ENCODE results near the gene LGALS4. TPM values are rescaled to one million over a fixed set of nuclear protein-coding genes. Genes with fewer than 3 reads are reported as not detected.
"Not testable (repeated sequence)": the region's sequence is repeated elsewhere in the genome, so short reads cannot be mapped to it uniquely, and the experiment has no call there.

Gene LGALS4
- total RNA-seq, 2 experiments from 2014 or later = 3.8 to 4.0 TPM

- Mint-ChIP-seq H3K27ac (no peak overlapping the region), H3K4me1 (no peaks in the 10 kb centered on the region), H3K27me3 (no peaks in the 10 kb centered on the region), H3K4me3 (no peak overlapping the region), H3K36me3 (peaks cover 7% of the 10 kb centered on the region), H3K9me3 (no peaks in the 10 kb centered on the region)
- POLR2A ChIA-PET = interaction anchor here (0.6 to 2.8 kb wide), 3 partner anchors 9 to 20 kb away, joined by 3 to 7 read pairs (median 3); partner anchors contain the start of gene ECH1
- no peak for DNase-seq
- ATAC-seq (ENCODE audit: low read depth) = no peak
Measured at GRCh38 chr19:38812009-38812840, 520 bp downstream of the LGALS4 start.

GRCh38 chr19:38809592-38810252 is 3.0 kb downstream of the LGALS4 start:
- Mint-ChIP-seq H3K9me3 (no peaks in the 10 kb centered on the region), H3K27me3 (no peaks in the 10 kb centered on the region), H3K27ac (peak overlapping the region; percentile 61), H3K4me3 (no peak overlapping the region), H3K4me1 (peaks cover 6% of the 10 kb centered on the region), H3K36me3 (peaks cover 2% of the 10 kb centered on the region)
- POLR2A ChIA-PET = interaction anchor here (0.7 kb wide), 1 partner anchor 74 kb away, joined by 3 read pairs; no protein-coding TSS in a partner anchor
- DNase-seq (no peak), ATAC-seq (ENCODE audit: low read depth) (no peak)

GRCh38 chr19:38808741-38809140 is 4.0 kb downstream of the LGALS4 start:
- Mint-ChIP-seq H3K4me3 (no peak overlapping the region), H3K27me3 (no peaks in the 10 kb centered on the region), H3K27ac (no peak overlapping the region), H3K4me1 (peaks cover 6% of the 10 kb centered on the region), H3K36me3 (peaks cover 2% of the 10 kb centered on the region), H3K9me3 (no peaks in the 10 kb centered on the region)
- DNase-seq (no peak), ATAC-seq (ENCODE audit: low read depth) (no peak)
- POLR2A ChIA-PET = interaction anchor here (0.7 kb wide), 1 partner anchor 73 kb away, joined by 3 read pairs; no protein-coding TSS in a partner anchor

GRCh38 chr19:38807374-38808098 is 5.2 kb downstream of the LGALS4 start:
- H3K9me3 Mint-ChIP-seq; H3K27me3 Mint-ChIP-seq; H3K36me3 Mint-ChIP-seq; POLR2A ChIA-PET; H3K4me1 Mint-ChIP-seq; ATAC-seq (ENCODE audit: low read depth); H3K27ac Mint-ChIP-seq; DNase-seq; H3K4me3 Mint-ChIP-seq: not testable (repeated sequence)

- ATAC-seq (ENCODE audit: low read depth) (no peak), DNase-seq (no peak)
- Mint-ChIP-seq H3K9me3 (no peaks in the 10 kb centered on the region), H3K36me3 (peaks cover 2% of the 10 kb centered on the region), H3K27ac (no peak overlapping the region), H3K4me1 (peaks cover 6% of the 10 kb centered on the region), H3K4me3 (no peak overlapping the region), H3K27me3 (no peaks in the 10 kb centered on the region)
- POLR2A ChIA-PET = no interaction called here
Measured at GRCh38 chr19:38806371-38806770, 6.4 kb downstream of the LGALS4 start.

- Mint-ChIP-seq H3K27ac (peak overlapping the region; percentile 75), H3K27me3 (no peaks in the 10 kb centered on the region), H3K36me3 (peaks cover 2% of the 10 kb centered on the region), H3K4me1 (peaks cover 6% of the 10 kb centered on the region), H3K4me3 (peak overlapping the region; percentile 31), H3K9me3 (no peaks in the 10 kb centered on the region)
- POLR2A ChIA-PET = no interaction called here
- no peak for DNase-seq
- ATAC-seq (ENCODE audit: low read depth) = no peak
Measured at GRCh38 chr19:38805180-38805579, 7.6 kb downstream of the LGALS4 start.

GRCh38 chr19:38803543-38803942 is 9.2 kb downstream of the LGALS4 start:
- Mint-ChIP-seq H3K9me3 (no peaks in the 10 kb centered on the region), H3K4me1 (peaks cover 6% of the 10 kb centered on the region), H3K36me3 (peaks cover 2% of the 10 kb centered on the region), H3K4me3 (no peak overlapping the region), H3K27ac (no peak overlapping the region), H3K27me3 (no peaks in the 10 kb centered on the region)
- ATAC-seq (ENCODE audit: low read depth) = no peak
- POLR2A ChIA-PET = interaction anchor here (0.7 kb wide), 1 partner anchor 9 kb away, joined by 3 read pairs; the partner anchor contains the start of gene LGALS4
- DNase-seq = no peak

- Mint-ChIP-seq H3K9me3 (no peaks in the 10 kb centered on the region), H3K27me3 (no peaks in the 10 kb centered on the region), H3K4me1 (peaks cover 6% of the 10 kb centered on the region), H3K4me3 (no peak overlapping the region), H3K36me3 (peaks cover 2% of the 10 kb centered on the region), H3K27ac (no peak overlapping the region)
- ATAC-seq (ENCODE audit: low read depth) (no peak), DNase-seq (no peak)
- POLR2A ChIA-PET = no interaction called here
Measured at GRCh38 chr19:38801359-38802095, 11.2 kb downstream of the LGALS4 start.

- Mint-ChIP-seq H3K9me3 (no peaks in the 10 kb centered on the region), H3K4me3 (no peak overlapping the region), H3K27ac (no peak overlapping the region), H3K36me3 (peaks cover 2% of the 10 kb centered on the region), H3K4me1 (peaks cover 6% of the 10 kb centered on the region), H3K27me3 (no peaks in the 10 kb centered on the region)
- POLR2A ChIA-PET = no interaction called here
- ATAC-seq (ENCODE audit: low read depth) (no peak), DNase-seq (no peak)
Measured at GRCh38 chr19:38800577-38801347, 12.0 kb downstream of the LGALS4 start.

- Mint-ChIP-seq H3K27ac (no peak overlapping the region), H3K4me1 (no peaks in the 10 kb centered on the region), H3K36me3 (no peaks in the 10 kb centered on the region), H3K4me3 (no peak overlapping the region), H3K9me3 (no peaks in the 10 kb centered on the region), H3K27me3 (peaks cover 6% of the 10 kb centered on the region)
- DNase-seq (no peak), ATAC-seq (ENCODE audit: low read depth) (no peak)
- POLR2A ChIA-PET = no interaction called here
Measured at GRCh38 chr19:38799104-38799503, 13.6 kb downstream of the LGALS4 start.

- H3K9me3 Mint-ChIP-seq; H3K36me3 Mint-ChIP-seq; H3K4me1 Mint-ChIP-seq; POLR2A ChIA-PET; ATAC-seq (ENCODE audit: low read depth); H3K27me3 Mint-ChIP-seq; DNase-seq; H3K4me3 Mint-ChIP-seq; H3K27ac Mint-ChIP-seq: not testable (repeated sequence)
Measured at GRCh38 chr19:38797781-38798180, 15.0 kb downstream of the LGALS4 start.

GRCh38 chr19:38796154-38796553 is 16.6 kb downstream of the LGALS4 start:
- DNase-seq (no peak), ATAC-seq (ENCODE audit: low read depth) (no peak)
- H3K4me1 Mint-ChIP-seq = peaks cover 3% of the 10 kb centered on the region
- H3K36me3 Mint-ChIP-seq = no peaks in the 10 kb centered on the region
- no peak overlapping the region for H3K4me3 Mint-ChIP-seq
- POLR2A ChIA-PET = no interaction called here
- H3K27ac Mint-ChIP-seq = no peak overlapping the region
- H3K27me3 Mint-ChIP-seq = peaks cover 9% of the 10 kb centered on the region
- H3K9me3 Mint-ChIP-seq = no peaks in the 10 kb centered on the region
